Measurements from ENCODE around the gene STARD10.

STARD10 gene

DNA sequence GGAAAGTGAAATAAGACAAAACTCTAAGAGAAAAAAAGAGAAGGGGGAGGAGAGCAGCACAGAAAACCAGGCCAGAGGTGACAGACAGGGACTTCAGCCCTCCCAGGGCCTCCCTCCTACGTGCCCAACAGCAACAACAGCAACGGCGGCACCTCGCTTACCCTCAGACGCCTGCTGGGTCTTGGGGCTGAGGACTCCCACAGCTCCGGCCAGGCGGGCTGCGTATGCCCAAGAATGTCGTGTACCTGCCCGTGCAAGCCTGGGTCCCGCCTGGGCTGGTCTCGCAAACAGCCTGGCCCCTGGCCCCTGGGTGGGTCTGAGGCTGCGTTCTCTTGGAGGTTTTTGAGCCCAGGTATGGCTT lies 72.2 kb downstream of the STARD10 start:
- H4K20me1 ChIP-seq (ENCODE audit: insufficient read depth), result no peaks in the 10 kb centered on the region
- peak overlapping the region; percentile 62 for H3K9ac ChIP-seq
- H3K36me3 ChIP-seq (ENCODE audit: insufficient read depth), result no peaks in the 10 kb centered on the region
- H3K79me2 ChIP-seq (ENCODE audit: insufficient read depth, low read depth), result peaks cover 44% of the 10 kb centered on the region
- H3K4me1 ChIP-seq (ENCODE audit: low read depth, poor library complexity, severe bottlenecking), result peaks cover 46% of the 10 kb centered on the region
- H3K27ac ChIP-seq, result peak overlapping the region; percentile 59
- no peaks in the 10 kb centered on the region for H3K27me3 ChIP-seq (ENCODE audit: insufficient read depth, low read depth)
- no peak overlapping the region for H3K4me3 ChIP-seq (IDR thresholded peaks at IDR 0.05; ENCODE audit: insufficient read depth, low read depth, low read length)
- H2AFZ ChIP-seq (ENCODE audit: low read depth), result peak overlapping the region; percentile 50; the same call in 1 of the 2 replicates
- peak overlapping the region; percentile 98 for H3K4me2 ChIP-seq
- TF ChIP-seq, protein P1, sequence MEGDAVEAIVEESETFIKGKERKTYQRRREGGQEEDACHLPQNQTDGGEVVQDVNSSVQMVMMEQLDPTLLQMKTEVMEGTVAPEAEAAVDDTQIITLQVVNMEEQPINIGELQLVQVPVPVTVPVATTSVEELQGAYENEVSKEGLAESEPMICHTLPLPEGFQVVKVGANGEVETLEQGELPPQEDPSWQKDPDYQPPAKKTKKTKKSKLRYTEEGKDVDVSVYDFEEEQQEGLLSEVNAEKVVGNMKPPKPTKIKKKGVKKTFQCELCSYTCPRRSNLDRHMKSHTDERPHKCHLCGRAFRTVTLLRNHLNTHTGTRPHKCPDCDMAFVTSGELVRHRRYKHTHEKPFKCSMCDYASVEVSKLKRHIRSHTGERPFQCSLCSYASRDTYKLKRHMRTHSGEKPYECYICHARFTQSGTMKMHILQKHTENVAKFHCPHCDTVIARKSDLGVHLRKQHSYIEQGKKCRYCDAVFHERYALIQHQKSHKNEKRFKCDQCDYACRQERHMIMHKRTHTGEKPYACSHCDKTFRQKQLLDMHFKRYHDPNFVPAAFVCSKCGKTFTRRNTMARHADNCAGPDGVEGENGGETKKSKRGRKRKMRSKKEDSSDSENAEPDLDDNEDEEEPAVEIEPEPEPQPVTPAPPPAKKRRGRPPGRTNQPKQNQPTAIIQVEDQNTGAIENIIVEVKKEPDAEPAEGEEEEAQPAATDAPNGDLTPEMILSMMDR (conservative IDR thresholded peaks at IDR 0.05; ENCODE audit: low read depth, low read length), result no peak

DNA sequence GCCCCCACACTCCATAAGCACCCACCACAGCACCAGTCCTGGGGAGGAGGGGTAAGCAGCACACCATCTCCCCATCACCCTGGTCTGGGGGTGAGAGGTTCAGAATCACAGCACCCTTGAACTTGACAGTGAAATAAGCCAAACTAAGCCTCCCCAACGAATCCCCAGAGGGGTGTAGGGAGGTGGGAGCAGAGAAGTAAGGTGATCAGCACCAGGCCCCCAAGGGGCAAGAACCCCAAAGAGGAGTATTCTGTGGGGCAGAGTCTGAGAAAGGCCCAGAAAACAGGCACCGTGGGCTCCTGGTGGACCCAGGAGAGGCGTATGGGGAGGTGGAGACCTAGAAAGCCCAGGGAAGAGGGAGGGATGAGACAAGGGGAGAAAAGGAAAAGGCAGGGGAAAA lies 72.6 kb downstream of the STARD10 start:
- no peaks in the 10 kb centered on the region for H4K20me1 ChIP-seq (ENCODE audit: insufficient read depth)

DNA sequence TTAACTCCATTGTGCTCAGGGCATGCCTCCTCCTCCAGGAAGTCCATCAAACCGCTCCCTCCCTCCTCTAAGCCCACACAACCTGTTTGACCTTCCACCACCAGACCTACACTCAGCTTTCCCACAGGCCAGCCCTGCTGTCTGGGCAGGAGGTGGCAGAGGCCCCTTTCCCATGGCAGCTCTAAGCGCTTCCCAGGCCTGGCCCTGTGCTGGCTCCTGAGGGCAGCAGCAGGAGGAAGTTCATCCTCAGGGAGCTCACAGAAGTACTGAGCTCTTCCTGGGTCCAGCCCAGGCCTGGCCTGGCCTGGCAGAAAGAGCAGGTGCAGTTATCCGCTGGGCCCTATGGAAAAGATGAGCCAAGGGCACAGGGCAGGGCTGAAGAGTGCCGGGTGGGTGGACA lies 73.1 kb downstream of the STARD10 start:
- no peak overlapping the region for H3K4me3 ChIP-seq (IDR thresholded peaks at IDR 0.05; ENCODE audit: insufficient read depth, low read depth, low read length)
- peak overlapping the region; percentile 59; the same call in 1 of the 2 replicates for H3K27ac ChIP-seq
- H4K20me1 ChIP-seq (ENCODE audit: insufficient read depth), result no peaks in the 10 kb centered on the region
- peak overlapping the region; percentile 98 for H3K4me2 ChIP-seq
- H3K79me2 ChIP-seq (ENCODE audit: insufficient read depth, low read depth), result peaks cover 44% of the 10 kb centered on the region
- no peaks in the 10 kb centered on the region for H3K27me3 ChIP-seq (ENCODE audit: insufficient read depth, low read depth)
- peak overlapping the region; percentile 62; the same call in 1 of the 2 replicates for H3K9ac ChIP-seq
- TF ChIP-seq, protein P1 (conservative IDR thresholded peaks at IDR 0.05; ENCODE audit: low read depth, low read length), result no peak
- no peak overlapping the region for H2AFZ ChIP-seq (ENCODE audit: low read depth)
- H3K4me1 ChIP-seq (ENCODE audit: low read depth, poor library complexity, severe bottlenecking), result peaks cover 46% of the 10 kb centered on the region
- no peaks in the 10 kb centered on the region for H3K36me3 ChIP-seq (ENCODE audit: insufficient read depth)

More for the DNA sequence above, 72.6 kb downstream of the STARD10 start:
- H3K4me2 ChIP-seq, result peak overlapping the region; percentile 98
- H3K4me3 ChIP-seq (IDR thresholded peaks at IDR 0.05; ENCODE audit: insufficient read depth, low read depth, low read length), result no peak overlapping the region
- no peak overlapping the region for H2AFZ ChIP-seq (ENCODE audit: low read depth)
- H3K36me3 ChIP-seq (ENCODE audit: insufficient read depth), result no peaks in the 10 kb centered on the region
- H3K9ac ChIP-seq, result peak overlapping the region; percentile 62; the same call in 1 of the 2 replicates
- peaks cover 46% of the 10 kb centered on the region for H3K4me1 ChIP-seq (ENCODE audit: low read depth, poor library complexity, severe bottlenecking)
- no peaks in the 10 kb centered on the region for H3K27me3 ChIP-seq (ENCODE audit: insufficient read depth, low read depth)
- TF ChIP-seq, protein P1 (conservative IDR thresholded peaks at IDR 0.05; ENCODE audit: low read depth, low read length), result no peak
- peaks cover 44% of the 10 kb centered on the region for H3K79me2 ChIP-seq (ENCODE audit: insufficient read depth, low read depth)
- H3K27ac ChIP-seq, result peak overlapping the region; percentile 59; the same call in 1 of the 2 replicates

DNA sequence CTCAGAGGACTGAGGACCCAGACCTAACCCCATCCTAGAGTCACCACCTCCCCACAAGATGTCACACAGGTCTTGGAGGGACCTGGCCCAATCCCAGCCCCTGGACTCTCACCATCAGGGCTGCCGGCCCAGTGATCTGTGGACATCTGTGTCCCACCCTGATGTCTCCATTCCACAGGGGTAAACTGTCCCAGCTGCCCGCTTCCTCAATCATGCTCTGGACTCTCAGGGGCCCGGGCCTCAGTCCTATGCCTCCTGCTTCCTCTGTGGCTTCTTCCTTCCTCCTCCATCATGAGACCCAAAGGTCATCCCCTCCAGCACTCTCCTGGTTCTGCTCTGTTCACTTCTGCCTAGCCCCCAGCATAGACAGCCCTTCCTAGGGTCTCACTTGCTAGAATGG lies 73.8 kb downstream of the STARD10 start:
- no peaks in the 10 kb centered on the region for H4K20me1 ChIP-seq (ENCODE audit: insufficient read depth)
- peaks cover 46% of the 10 kb centered on the region for H3K4me1 ChIP-seq (ENCODE audit: low read depth, poor library complexity, severe bottlenecking)
- H2AFZ ChIP-seq (ENCODE audit: low read depth), result no peak overlapping the region
- no peak overlapping the region for H3K4me3 ChIP-seq (IDR thresholded peaks at IDR 0.05; ENCODE audit: insufficient read depth, low read depth, low read length)
- H3K27ac ChIP-seq, result peak overlapping the region; percentile 59
- no peaks in the 10 kb centered on the region for H3K27me3 ChIP-seq (ENCODE audit: insufficient read depth, low read depth)
- TF ChIP-seq, protein P1 (conservative IDR thresholded peaks at IDR 0.05; ENCODE audit: low read depth, low read length), result no peak
- peak overlapping the region; percentile 8; the same call in 1 of the 2 replicates for H3K9ac ChIP-seq
- peaks cover 44% of the 10 kb centered on the region for H3K79me2 ChIP-seq (ENCODE audit: insufficient read depth, low read depth)
- H3K36me3 ChIP-seq (ENCODE audit: insufficient read depth), result no peaks in the 10 kb centered on the region
- peak overlapping the region; percentile 98 for H3K4me2 ChIP-seq
